ENCODE results near the gene TMC7. TPM values are rescaled to one million over a fixed set of nuclear protein-coding genes. Genes with fewer than 3 reads are reported as not detected.
"Not testable (repeated sequence)": the region's sequence is repeated elsewhere in the genome, so short reads cannot be mapped to it uniquely, and the experiment has no call there.

Gene TMC7
- total RNA-seq, 1 experiment from 2014 or later: 4.1 TPM

- ChIA-PET CTCF (interaction anchor here (3.7 kb wide), 1 partner anchor 11 kb away, joined by 26 read pairs; no protein-coding TSS in a partner anchor), POLR2A (interaction anchor here (0.7 to 3.2 kb wide), 3 partner anchors 15 to 17 kb away, joined by 3 to 20 read pairs (median 3); no protein-coding TSS in a partner anchor)
- BruUV-seq (replicated peaks); DNase-seq (ENCODE audit: unreplicated experiment); H3K36me3 Mint-ChIP-seq (ENCODE audit: insufficient read depth, unreplicated experiment); H3K27me3 Mint-ChIP-seq (ENCODE audit: insufficient read depth, unreplicated experiment); H3K9me3 Mint-ChIP-seq (ENCODE audit: unreplicated experiment); H3K4me3 Mint-ChIP-seq (ENCODE audit: unreplicated experiment); intact Hi-C loops (cut with micrococcal nuclease); H3K27ac Mint-ChIP-seq (ENCODE audit: low read depth, unreplicated experiment): not testable (repeated sequence)
- H3K4me1 Mint-ChIP-seq (ENCODE audit: insufficient read depth, unreplicated experiment): peaks cover 21% of the 10 kb centered on the region
These were observed 27.0 kb upstream of the TMC7 start for GRCh38 chr16:18956658-18957241.

GRCh38 chr16:18958621-18959029, 25.1 kb upstream of the TMC7 start:
- intact Hi-C loops (cut with micrococcal nuclease): no loop called here
- Mint-ChIP-seq H3K27ac (ENCODE audit: low read depth, unreplicated experiment) (no peak overlapping the region), H3K27me3 (ENCODE audit: insufficient read depth, unreplicated experiment) (no peaks in the 10 kb centered on the region), H3K36me3 (ENCODE audit: insufficient read depth, unreplicated experiment) (no peaks in the 10 kb centered on the region), H3K4me3 (ENCODE audit: unreplicated experiment) (no peak overlapping the region), H3K4me1 (ENCODE audit: insufficient read depth, unreplicated experiment) (peaks cover 31% of the 10 kb centered on the region), H3K9me3 (ENCODE audit: unreplicated experiment) (no peaks in the 10 kb centered on the region)
- no peak for TF ChIP-seq CTCF (IDR thresholded peaks at IDR 0.05; ENCODE audit: unreplicated experiment)
- ChIA-PET POLR2A (interaction anchor here (0.5 to 3.2 kb wide), 8 partner anchors 12 to 157 kb away, joined by 3 to 20 read pairs (median 6); partner anchors contain the start of genes ARL6IP1, COQ7 and SMG1), CTCF (interaction anchor here (0.5 to 3.7 kb wide), 9 partner anchors 9 to 117 kb away, joined by 3 to 26 read pairs (median 6); no protein-coding TSS in a partner anchor)
- BruUV-seq (replicated peaks): no TSS peak
- no peak for DNase-seq (ENCODE audit: unreplicated experiment)

- no peak overlapping the region for H3K4me3 Mint-ChIP-seq (ENCODE audit: unreplicated experiment)
- ChIA-PET CTCF (interaction anchor here (0.5 to 3.7 kb wide), 7 partner anchors 8 to 113 kb away, joined by 3 to 26 read pairs (median 7); no protein-coding TSS in a partner anchor), POLR2A (interaction anchor here (0.6 to 3.2 kb wide), 8 partner anchors 13 to 158 kb away, joined by 3 to 20 read pairs (median 6); partner anchors contain the start of genes ARL6IP1 and SMG1)
- no peak for TF ChIP-seq CTCF (IDR thresholded peaks at IDR 0.05; ENCODE audit: unreplicated experiment)
- no peak for DNase-seq (ENCODE audit: unreplicated experiment)
- H3K36me3 Mint-ChIP-seq (ENCODE audit: insufficient read depth, unreplicated experiment): no peaks in the 10 kb centered on the region
- intact Hi-C loops (cut with micrococcal nuclease): no loop called here
- H3K9me3 Mint-ChIP-seq (ENCODE audit: unreplicated experiment): no peaks in the 10 kb centered on the region
- peaks cover 31% of the 10 kb centered on the region for H3K4me1 Mint-ChIP-seq (ENCODE audit: insufficient read depth, unreplicated experiment)
- no peak overlapping the region for H3K27ac Mint-ChIP-seq (ENCODE audit: low read depth, unreplicated experiment)
- H3K27me3 Mint-ChIP-seq (ENCODE audit: insufficient read depth, unreplicated experiment): no peaks in the 10 kb centered on the region
- no TSS peak for BruUV-seq (replicated peaks)
These were observed 24.7 kb upstream of the TMC7 start for GRCh38 chr16:18959031-18959505.

GRCh38 chr16:18965555-18965954, 18.2 kb upstream of the TMC7 start:
- H3K27ac Mint-ChIP-seq (ENCODE audit: low read depth, unreplicated experiment): no peak overlapping the region
- no peak for DNase-seq (ENCODE audit: unreplicated experiment)

More at GRCh38 chr16:18965555-18965954, 18.2 kb upstream of the TMC7 start:
- ChIA-PET CTCF (interaction anchor here (0.7 to 2.2 kb wide), 3 partner anchors 18 to 122 kb away, joined by 4 to 7 read pairs (median 4); partner anchors contain the start of gene TMC7), POLR2A (interaction anchor here (0.6 to 1.4 kb wide), 2 partner anchors 164 to 418 kb away, joined by 3 to 4 read pairs; partner anchors contain the start of gene ARL6IP1)
- BruUV-seq (replicated peaks): no TSS peak
- intact Hi-C loops (cut with micrococcal nuclease): loop anchor here (10.0 kb wide), 1 partner anchor 81 kb away; no protein-coding TSS in a partner anchor
- no peaks in the 10 kb centered on the region for H3K27me3 Mint-ChIP-seq (ENCODE audit: insufficient read depth, unreplicated experiment)
- peaks cover 25% of the 10 kb centered on the region for H3K4me1 Mint-ChIP-seq (ENCODE audit: insufficient read depth, unreplicated experiment)
- H3K4me3 Mint-ChIP-seq (ENCODE audit: unreplicated experiment): no peak overlapping the region
- no peaks in the 10 kb centered on the region for H3K9me3 Mint-ChIP-seq (ENCODE audit: unreplicated experiment)
- no peaks in the 10 kb centered on the region for H3K36me3 Mint-ChIP-seq (ENCODE audit: insufficient read depth, unreplicated experiment)
- no peak for TF ChIP-seq CTCF (IDR thresholded peaks at IDR 0.05; ENCODE audit: unreplicated experiment)
